K562 (cell line): Measurements from ENCODE around the gene ZNF554. TPM values are rescaled to one million over a fixed set of nuclear protein-coding genes. Genes with fewer than 3 reads are reported as not detected.

Experiments used
- CHD4 ChIP-seq: fragments of 200-600 bp; sonication (generic); IDR thresholded peaks from 3 replicates; pipeline ENCODE4 v1.6.1; 2012; ENCODE audit warnings: low read depth, mild to moderate bottlenecking, mixed read lengths, low read length, inconsistent platforms; ENCODE audit not compliant: insufficient read depth, insufficient replicate concordance, poor library complexity, severe bottlenecking
- DLX4 ChIP-seq: fragments of 250-450 bp; sonication (Bioruptor Pico); IDR thresholded peaks from 2 replicates; pipeline ENCODE4 v1.6.1; 2021; ENCODE audit warnings: mild to moderate bottlenecking
- JUND ChIP-seq, 2 experiments: IDR thresholded peaks; 2 replicates in 1 of 2; 3 replicates in 1 of 2; pipeline ENCODE4 v1.6.1; 2011; ENCODE audit warnings: borderline replicate concordance in 2 of 2, low read depth in 2 of 2, low read length in 2 of 2, improper control_type of control experiment in 1 of 2, missing biosample characterization in 1 of 2, missing genetic modification characterization in 1 of 2, missing genetic modification reagents in 1 of 2
- NCOA2 ChIP-seq, 2 experiments: fragments of 450-650 bp; IDR thresholded peaks; 2 replicates each; pipeline ENCODE4 v1.6.1; 2018; ENCODE audit warnings: mild to moderate bottlenecking in 2 of 2, moderate library complexity in 1 of 2; ENCODE audit not compliant: partially characterized antibody in 2 of 2
- SMAD3 ChIP-seq: fragments of 450-650 bp; formaldehyde crosslinking; conservative IDR thresholded peaks from 2 replicates; pipeline ENCODE4 v1.4.0; 2020; ENCODE audit warnings: mild to moderate bottlenecking
- TCFL5 ChIP-seq: fragments of 250-450 bp; sonication (Bioruptor Pico); conservative IDR thresholded peaks from 2 replicates; pipeline ENCODE4 v1.6.1; 2021; ENCODE audit warnings: mild to moderate bottlenecking, moderate library complexity, matching md5 sums
- ZC3H4 ChIP-seq: sonication (generic); formaldehyde crosslinking; IDR thresholded peaks from 2 replicates; pipeline ENCODE4 v1.9.0; 2021; ENCODE audit warnings: missing genetic modification reagents, borderline replicate concordance
- ZNF232 ChIP-seq: sonication (generic); formaldehyde crosslinking; IDR thresholded peaks from 2 replicates; pipeline ENCODE4 v1.8.0; 2022; ENCODE audit warnings: mild to moderate bottlenecking, missing genetic modification reagents
- ZNF239 ChIP-seq: fragments of 250-450 bp; sonication (Bioruptor Pico); IDR thresholded peaks from 2 replicates; pipeline ENCODE4 v1.4.0; 2020; ENCODE audit warnings: mild to moderate bottlenecking
- polyA plus RNA-seq, 8 experiments: library from polyadenylated mRNA; depleted of rRNA in 4 of 8; stranded (reverse) in 5 of 8; unstranded in 3 of 8; fragments of >200 nt; fragmentation: Nextera tagmentation in 2 of 8; fragmentation: Illumina TruSeq in 1 of 8; extraction: Ambion mirVana in 2 of 8; extraction: Trizol in 1 of 8; gene quantifications; 2 replicates each; pipeline versions ENCODE4 v1.2.1 to v1.2.3, GENCODE V29; 2011 to 2014; ENCODE audit warnings: inconsistent platforms in 1 of 8, missing spikeins in 1 of 8
- total RNA-seq, 7 experiments: library from RNA; depleted of rRNA in 6 of 7; stranded (reverse); fragments of >200 nt in 6 of 7; fragmentation: Illumina TruSeq in 2 of 7; extraction: Trizol in 2 of 7; gene quantifications; 2 replicates each; pipeline versions ENCODE4 v1.2.1 to v1.2.3, GENCODE V29; 2011 to 2021; ENCODE audit warnings: low replicate concordance in 1 of 7
- TF ChIP-seq, protein P1 (sequence below): fragments of 450-650 bp; IDR thresholded peaks from 2 replicates; pipeline ENCODE4 v1.6.1; 2016; ENCODE audit warnings: mild to moderate bottlenecking, moderate library complexity

ZNF554 gene
- total and polyA plus RNA-seq, 9 of the 15 experiments (the other 6 are each of a cell fraction or from before 2014, with no cell fraction given) = 0.07 to 1.8 (median 1.1) TPM

GRCh38 chr19:2782936-2783780 is 36.5 kb upstream of the ZNF554 start, which contains the start of gene SGTA (continued):
- TF ChIP-seq SMAD3 (CRISPR knock-in tag) = 0 out of 2 replicates have a peak, but pooled peaks have one; percentile 9
- TF ChIP-seq, protein P1, sequence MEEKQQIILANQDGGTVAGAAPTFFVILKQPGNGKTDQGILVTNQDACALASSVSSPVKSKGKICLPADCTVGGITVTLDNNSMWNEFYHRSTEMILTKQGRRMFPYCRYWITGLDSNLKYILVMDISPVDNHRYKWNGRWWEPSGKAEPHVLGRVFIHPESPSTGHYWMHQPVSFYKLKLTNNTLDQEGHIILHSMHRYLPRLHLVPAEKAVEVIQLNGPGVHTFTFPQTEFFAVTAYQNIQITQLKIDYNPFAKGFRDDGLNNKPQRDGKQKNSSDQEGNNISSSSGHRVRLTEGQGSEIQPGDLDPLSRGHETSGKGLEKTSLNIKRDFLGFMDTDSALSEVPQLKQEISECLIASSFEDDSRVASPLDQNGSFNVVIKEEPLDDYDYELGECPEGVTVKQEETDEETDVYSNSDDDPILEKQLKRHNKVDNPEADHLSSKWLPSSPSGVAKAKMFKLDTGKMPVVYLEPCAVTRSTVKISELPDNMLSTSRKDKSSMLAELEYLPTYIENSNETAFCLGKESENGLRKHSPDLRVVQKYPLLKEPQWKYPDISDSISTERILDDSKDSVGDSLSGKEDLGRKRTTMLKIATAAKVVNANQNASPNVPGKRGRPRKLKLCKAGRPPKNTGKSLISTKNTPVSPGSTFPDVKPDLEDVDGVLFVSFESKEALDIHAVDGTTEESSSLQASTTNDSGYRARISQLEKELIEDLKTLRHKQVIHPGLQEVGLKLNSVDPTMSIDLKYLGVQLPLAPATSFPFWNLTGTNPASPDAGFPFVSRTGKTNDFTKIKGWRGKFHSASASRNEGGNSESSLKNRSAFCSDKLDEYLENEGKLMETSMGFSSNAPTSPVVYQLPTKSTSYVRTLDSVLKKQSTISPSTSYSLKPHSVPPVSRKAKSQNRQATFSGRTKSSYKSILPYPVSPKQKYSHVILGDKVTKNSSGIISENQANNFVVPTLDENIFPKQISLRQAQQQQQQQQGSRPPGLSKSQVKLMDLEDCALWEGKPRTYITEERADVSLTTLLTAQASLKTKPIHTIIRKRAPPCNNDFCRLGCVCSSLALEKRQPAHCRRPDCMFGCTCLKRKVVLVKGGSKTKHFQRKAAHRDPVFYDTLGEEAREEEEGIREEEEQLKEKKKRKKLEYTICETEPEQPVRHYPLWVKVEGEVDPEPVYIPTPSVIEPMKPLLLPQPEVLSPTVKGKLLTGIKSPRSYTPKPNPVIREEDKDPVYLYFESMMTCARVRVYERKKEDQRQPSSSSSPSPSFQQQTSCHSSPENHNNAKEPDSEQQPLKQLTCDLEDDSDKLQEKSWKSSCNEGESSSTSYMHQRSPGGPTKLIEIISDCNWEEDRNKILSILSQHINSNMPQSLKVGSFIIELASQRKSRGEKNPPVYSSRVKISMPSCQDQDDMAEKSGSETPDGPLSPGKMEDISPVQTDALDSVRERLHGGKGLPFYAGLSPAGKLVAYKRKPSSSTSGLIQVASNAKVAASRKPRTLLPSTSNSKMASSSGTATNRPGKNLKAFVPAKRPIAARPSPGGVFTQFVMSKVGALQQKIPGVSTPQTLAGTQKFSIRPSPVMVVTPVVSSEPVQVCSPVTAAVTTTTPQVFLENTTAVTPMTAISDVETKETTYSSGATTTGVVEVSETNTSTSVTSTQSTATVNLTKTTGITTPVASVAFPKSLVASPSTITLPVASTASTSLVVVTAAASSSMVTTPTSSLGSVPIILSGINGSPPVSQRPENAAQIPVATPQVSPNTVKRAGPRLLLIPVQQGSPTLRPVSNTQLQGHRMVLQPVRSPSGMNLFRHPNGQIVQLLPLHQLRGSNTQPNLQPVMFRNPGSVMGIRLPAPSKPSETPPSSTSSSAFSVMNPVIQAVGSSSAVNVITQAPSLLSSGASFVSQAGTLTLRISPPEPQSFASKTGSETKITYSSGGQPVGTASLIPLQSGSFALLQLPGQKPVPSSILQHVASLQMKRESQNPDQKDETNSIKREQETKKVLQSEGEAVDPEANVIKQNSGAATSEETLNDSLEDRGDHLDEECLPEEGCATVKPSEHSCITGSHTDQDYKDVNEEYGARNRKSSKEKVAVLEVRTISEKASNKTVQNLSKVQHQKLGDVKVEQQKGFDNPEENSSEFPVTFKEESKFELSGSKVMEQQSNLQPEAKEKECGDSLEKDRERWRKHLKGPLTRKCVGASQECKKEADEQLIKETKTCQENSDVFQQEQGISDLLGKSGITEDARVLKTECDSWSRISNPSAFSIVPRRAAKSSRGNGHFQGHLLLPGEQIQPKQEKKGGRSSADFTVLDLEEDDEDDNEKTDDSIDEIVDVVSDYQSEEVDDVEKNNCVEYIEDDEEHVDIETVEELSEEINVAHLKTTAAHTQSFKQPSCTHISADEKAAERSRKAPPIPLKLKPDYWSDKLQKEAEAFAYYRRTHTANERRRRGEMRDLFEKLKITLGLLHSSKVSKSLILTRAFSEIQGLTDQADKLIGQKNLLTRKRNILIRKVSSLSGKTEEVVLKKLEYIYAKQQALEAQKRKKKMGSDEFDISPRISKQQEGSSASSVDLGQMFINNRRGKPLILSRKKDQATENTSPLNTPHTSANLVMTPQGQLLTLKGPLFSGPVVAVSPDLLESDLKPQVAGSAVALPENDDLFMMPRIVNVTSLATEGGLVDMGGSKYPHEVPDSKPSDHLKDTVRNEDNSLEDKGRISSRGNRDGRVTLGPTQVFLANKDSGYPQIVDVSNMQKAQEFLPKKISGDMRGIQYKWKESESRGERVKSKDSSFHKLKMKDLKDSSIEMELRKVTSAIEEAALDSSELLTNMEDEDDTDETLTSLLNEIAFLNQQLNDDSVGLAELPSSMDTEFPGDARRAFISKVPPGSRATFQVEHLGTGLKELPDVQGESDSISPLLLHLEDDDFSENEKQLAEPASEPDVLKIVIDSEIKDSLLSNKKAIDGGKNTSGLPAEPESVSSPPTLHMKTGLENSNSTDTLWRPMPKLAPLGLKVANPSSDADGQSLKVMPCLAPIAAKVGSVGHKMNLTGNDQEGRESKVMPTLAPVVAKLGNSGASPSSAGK = peak; percentile 100
- no peak for TF ChIP-seq CHD4
- no peak for TF ChIP-seq DLX4 (CRISPR knock-in tag)
- TF ChIP-seq ZC3H4 (CRISPR knock-in tag) = no peak
- TF ChIP-seq NCOA2 (IDR thresholded peaks at IDR 0.05; ENCODE audit: partially characterized antibody in 2 of 2) = no peak
- TF ChIP-seq ZNF232 (CRISPR knock-in tag) = peak; percentile 98
- TF ChIP-seq JUND (IDR thresholded peaks at IDR 0.05; ENCODE audit: borderline replicate concordance, low read depth, low read length) = peak; percentile 86
- peak; percentile 74; the same call in 1 of the 3 replicates for TF ChIP-seq JUND (tag; IDR thresholded peaks at IDR 0.05; ENCODE audit: borderline replicate concordance, low read depth, low read length)
- TF ChIP-seq ZNF239 (CRISPR knock-in tag) = no peak
- TF ChIP-seq TCFL5 (CRISPR knock-in tag) = no peak
